Fibroblast of lung (primary cell): ENCODE measurements around the gene KLRG1. TPM values are rescaled to one million over a fixed set of nuclear protein-coding genes. Genes with fewer than 3 reads are reported as not detected.

Experiments used
- DNase-seq, 2 donors: peaks; one replicate each; pipeline versions ENCODE4 v3.0.0 to v3.0.0-alpha.2; 2010; ENCODE audit warnings: low read depth in 2 of 2
- H2AFZ ChIP-seq: 2 replicates; pipeline ENCODE4 v1.5.1; 2012; ENCODE audit warnings: low read length, control low read depth, inconsistent platforms
- H3K27ac ChIP-seq: 2 replicates; pipeline ENCODE4 v1.5.1; 2011; ENCODE audit warnings: low read length, control low read depth; ENCODE audit not compliant: insufficient read depth
- H3K27me3 ChIP-seq: 2 replicates; pipeline ENCODE4 v1.5.1; 2011; ENCODE audit warnings: mild to moderate bottlenecking, low read length; ENCODE audit not compliant: control insufficient read depth, insufficient read depth
- H3K36me3 ChIP-seq: 2 replicates; pipeline ENCODE4 v1.5.1; 2011; ENCODE audit warnings: low read length; ENCODE audit not compliant: control insufficient read depth, insufficient read depth
- H3K4me1 ChIP-seq: 2 replicates; pipeline ENCODE4 v1.5.1; 2011; ENCODE audit warnings: low read length; ENCODE audit not compliant: control insufficient read depth, insufficient read depth; ENCODE audit errors: extremely low read depth
- H3K4me2 ChIP-seq: 2 replicates; pipeline ENCODE4 v1.5.1; 2011; ENCODE audit warnings: low read length, control low read depth; ENCODE audit not compliant: insufficient read depth; ENCODE audit errors: extremely low read depth
- H3K4me3 ChIP-seq, 4 experiments: fragments of 200-600 bp in 1 of 4; sonication (generic) in 1 of 4; replicated peaks in 1 of 4; 2 replicates each; pipeline ENCODE4 v1.5.1; 2011 to 2016; ENCODE audit warnings: low read length in 4 of 4, low read depth in 3 of 4, mild to moderate bottlenecking in 3 of 4, control low read depth in 2 of 4, inconsistent platforms in 1 of 4, mixed read lengths in 1 of 4; ENCODE audit not compliant: insufficient read depth in 1 of 4; ENCODE audit errors: control extremely low read depth in 1 of 4
- H3K79me2 ChIP-seq: 2 replicates; pipeline ENCODE4 v1.5.1; 2012; ENCODE audit warnings: mild to moderate bottlenecking, low read length, inconsistent platforms; ENCODE audit not compliant: control insufficient read depth, insufficient read depth
- H3K9ac ChIP-seq: 2 replicates; pipeline ENCODE4 v1.5.1; 2011; ENCODE audit warnings: mild to moderate bottlenecking, low read length, control low read depth; ENCODE audit not compliant: insufficient read depth
- H3K9me3 ChIP-seq: 2 replicates; pipeline ENCODE4 v1.5.1; 2012; ENCODE audit warnings: low read depth, low read length; ENCODE audit not compliant: control insufficient read depth, insufficient read depth
- H4K20me1 ChIP-seq: 2 replicates; pipeline ENCODE4 v1.5.1; 2011; ENCODE audit warnings: low read length; ENCODE audit not compliant: control insufficient read depth, insufficient read depth; ENCODE audit errors: extremely low read depth
- CTCF ChIP-seq, 2 donors: IDR thresholded peaks in 1 of 2; conservative IDR thresholded peaks in 1 of 2; 1 replicate in 1 of 2; 2 replicates in 1 of 2; pipeline ENCODE4 v1.5.1; 2011 to 2012; ENCODE audit warnings: low read length in 2 of 2, control low read depth in 1 of 2, inconsistent platforms in 1 of 2, low read depth in 1 of 2, mild to moderate bottlenecking in 1 of 2
- EZH2 ChIP-seq: IDR thresholded peaks from 2 replicates; pipeline ENCODE4 v1.5.1; 2012; ENCODE audit warnings: low read length, control low read depth, mild to moderate bottlenecking; ENCODE audit errors: missing control alignments
- polyA plus RNA-seq, 2 donors: library from polyadenylated mRNA; depleted of rRNA in 1 of 2; stranded (reverse) in 1 of 2; unstranded in 1 of 2; fragments of >200 nt; gene quantifications; 2 replicates each; pipeline ENCODE4 v1.2.1, GENCODE V29; 2011 to 2012; ENCODE audit warnings: missing spikeins in 1 of 2
- total RNA-seq: library from RNA; depleted of rRNA; stranded (reverse); fragments of >200 nt; gene quantifications from 2 replicates; pipeline ENCODE4 v1.2.1, GENCODE V29; 2014

KLRG1 gene
- total and polyA plus RNA-seq, 2 donors (not counting 1 experiment from before 2014, with no cell fraction given), result 1.0 to 1.8 TPM

GRCh38 chr12:9050521-9051157 is 61.3 kb downstream of the KLRG1 start:
- no peaks in the 10 kb centered on the region for H3K9me3 ChIP-seq
- TF ChIP-seq CTCF (conservative IDR thresholded peaks at IDR 0.05 in 1 of 2, IDR thresholded peaks at IDR 0.05 in 1 of 2; ENCODE audit: low read depth in 1 of 2, low read length in 2 of 2) (no peak), EZH2 (no peak)
- H3K4me3 ChIP-seq, result no peak overlapping the region
- no peak overlapping the region for H3K4me2 ChIP-seq
- H4K20me1 ChIP-seq, result no peaks in the 10 kb centered on the region
- H3K9ac ChIP-seq, result no peak overlapping the region
- H3K27me3 ChIP-seq, result peaks cover 11% of the 10 kb centered on the region
- H3K27ac ChIP-seq, result no peak overlapping the region
- no peak for DNase-seq
- no peaks in the 10 kb centered on the region for H3K79me2 ChIP-seq
- no peaks in the 10 kb centered on the region for H3K4me1 ChIP-seq
- H3K36me3 ChIP-seq, result no peaks in the 10 kb centered on the region
- no peak overlapping the region for H2AFZ ChIP-seq

GRCh38 chr12:9051158-9051550 is 61.8 kb downstream of the KLRG1 start:
- Histone ChIP-seq H3K4me1 (no peaks in the 10 kb centered on the region), H3K4me2 (no peak overlapping the region), H3K36me3 (no peaks in the 10 kb centered on the region), H2AFZ (no peak overlapping the region), H3K4me3 (no peak overlapping the region), H3K9me3 (no peaks in the 10 kb centered on the region), H3K79me2 (no peaks in the 10 kb centered on the region), H4K20me1 (no peaks in the 10 kb centered on the region), H3K27me3 (peaks cover 11% of the 10 kb centered on the region), H3K27ac (no peak overlapping the region), H3K9ac (no peak overlapping the region)
- no peak for TF ChIP-seq EZH2
- no peak for TF ChIP-seq CTCF (conservative IDR thresholded peaks at IDR 0.05 in 1 of 2, IDR thresholded peaks at IDR 0.05 in 1 of 2; ENCODE audit: low read depth in 1 of 2, low read length in 2 of 2)
- no peak for DNase-seq

GRCh38 chr12:9052610-9053009 is 63.3 kb downstream of the KLRG1 start:
- Histone ChIP-seq H3K9me3 (no peaks in the 10 kb centered on the region), H3K4me3 (no peak overlapping the region), H3K4me2 (no peak overlapping the region), H4K20me1 (no peaks in the 10 kb centered on the region), H3K27me3 (peaks cover 11% of the 10 kb centered on the region), H3K79me2 (no peaks in the 10 kb centered on the region), H3K4me1 (no peaks in the 10 kb centered on the region), H2AFZ (no peak overlapping the region), H3K27ac (no peak overlapping the region), H3K9ac (no peak overlapping the region), H3K36me3 (no peaks in the 10 kb centered on the region)
- TF ChIP-seq EZH2 (no peak), CTCF (conservative IDR thresholded peaks at IDR 0.05 in 1 of 2, IDR thresholded peaks at IDR 0.05 in 1 of 2; ENCODE audit: low read depth in 1 of 2, low read length in 2 of 2) (no peak)
- DNase-seq, result no peak

Other genes starting within 250 kb of the KLRG1 start
- not detected in 2 replicates for gene A2ML1, start 166.9 kb upstream of the KLRG1 start, total RNA-seq
- gene A2ML1, start 166.9 kb upstream of the KLRG1 start, polyA plus RNA-seq, result not detected in 2 replicates
- gene PHC1, start 75.0 kb upstream of the KLRG1 start, total RNA-seq, result 15.2 and 18.7 TPM in 2 replicates
- gene PHC1, start 75.0 kb upstream of the KLRG1 start, polyA plus RNA-seq, result 20.6 and 21.4 TPM in 2 replicates
- 292 and 338 TPM in 2 replicates for gene M6PR, start 39.9 kb upstream of the KLRG1 start, total RNA-seq
- gene M6PR, start 39.9 kb upstream of the KLRG1 start, polyA plus RNA-seq, result 102 and 114 TPM in 2 replicates
- 95.0 and 239 TPM in 2 replicates for gene A2M, start 126.4 kb downstream of the KLRG1 start, total RNA-seq
- gene A2M, start 126.4 kb downstream of the KLRG1 start, polyA plus RNA-seq, result 77.6 and 300 TPM in 2 replicates
- not detected in 2 replicates for gene PZP, start 218.8 kb downstream of the KLRG1 start, total RNA-seq
- not detected in 2 replicates for gene PZP, start 218.8 kb downstream of the KLRG1 start, polyA plus RNA-seq